GM23248 (cell line): Measurements from ENCODE around the gene NFILZ. TPM values are rescaled to one million over a fixed set of nuclear protein-coding genes. Genes with fewer than 3 reads are reported as not detected.
A peak's percentile ranks its signal among the peaks of the same experiment; 100 is the strongest.
"Not testable (repeated sequence)": the region's sequence is repeated elsewhere in the genome, so short reads cannot be mapped to it uniquely, and the experiment has no call there.

ENCODE experiments used
- DNase-seq: peaks from one replicate; pipeline ENCODE4 v3.0.0-alpha.2; 2015
- H2AFZ ChIP-seq: fragments of 200-600 bp; sonication (generic); 2 replicates; pipeline ENCODE4 v1.6.1; 2016; ENCODE audit warnings: antibody characterized with exemption
- H3F3A ChIP-seq: fragments of 200-600 bp; sonication (generic); 2 replicates; pipeline ENCODE4 v1.6.1; 2016; ENCODE audit warnings: mild to moderate bottlenecking, antibody characterized with exemption, mixed run types; ENCODE audit not compliant: insufficient read depth
- H3K27ac ChIP-seq: fragments of 200-600 bp; sonication (generic); 2 replicates; pipeline ENCODE4 v1.5.1; 2016; ENCODE audit warnings: mild to moderate bottlenecking
- H3K27me3 ChIP-seq: fragments of 200-600 bp; sonication (generic); replicated peaks from 2 replicates; pipeline ENCODE4 v1.6.1; 2016; ENCODE audit warnings: mild to moderate bottlenecking; ENCODE audit not compliant: insufficient read depth
- H3K36me3 ChIP-seq: fragments of 200-600 bp; sonication (generic); 2 replicates; pipeline ENCODE4 v1.6.1; 2016; ENCODE audit warnings: low read depth, mild to moderate bottlenecking
- H3K4me1 ChIP-seq: fragments of 200-600 bp; sonication (generic); 2 replicates; pipeline ENCODE4 v1.6.1; 2016; ENCODE audit warnings: mild to moderate bottlenecking; ENCODE audit not compliant: insufficient read depth
- H3K4me2 ChIP-seq: fragments of 200-600 bp; sonication (generic); one replicate; pipeline ENCODE4 v1.6.1; 2016; ENCODE audit warnings: mild to moderate bottlenecking; ENCODE audit not compliant: unreplicated experiment
- H3K4me3 ChIP-seq: fragments of 200-600 bp; sonication (generic); 2 replicates; pipeline ENCODE4 v1.5.1; 2016; ENCODE audit warnings: mild to moderate bottlenecking
- H3K79me2 ChIP-seq: fragments of 200-600 bp; sonication (generic); 2 replicates; pipeline ENCODE4 v1.6.1; 2016; ENCODE audit warnings: mild to moderate bottlenecking; ENCODE audit not compliant: insufficient read depth
- H3K9ac ChIP-seq: fragments of 200-600 bp; sonication (generic); 2 replicates; pipeline ENCODE4 v1.6.1; 2016; ENCODE audit warnings: mild to moderate bottlenecking
- H3K9me2 ChIP-seq: fragments of 200-600 bp; sonication (generic); 2 replicates; pipeline ENCODE4 v1.6.1; 2016; ENCODE audit warnings: mixed run types, mild to moderate bottlenecking, moderate library complexity; ENCODE audit not compliant: insufficient read depth
- H3K9me3 ChIP-seq: fragments of 200-600 bp; sonication (generic); one replicate; pipeline ENCODE4 v1.6.1; 2017; ENCODE audit warnings: low read depth
- H4K20me1 ChIP-seq: fragments of 200-600 bp; sonication (generic); 2 replicates; pipeline ENCODE4 v1.6.0; 2016; ENCODE audit not compliant: insufficient read depth
- EZH2 ChIP-seq: fragments of 200-600 bp; sonication (generic); IDR thresholded peaks from 2 replicates; pipeline ENCODE4 v1.6.1; 2018; ENCODE audit warnings: antibody characterized with exemption, mild to moderate bottlenecking; ENCODE audit not compliant: insufficient read depth, poor library complexity, severe bottlenecking
- EZH2phosphoT487 ChIP-seq: fragments of 200-600 bp; sonication (generic); IDR thresholded peaks from 2 replicates; pipeline ENCODE4 v1.6.1; 2018; ENCODE audit warnings: antibody characterized with exemption, moderate library complexity, mild to moderate bottlenecking, low read depth; ENCODE audit not compliant: insufficient read depth
- WGBS, 2 experiments: methylation state at CpG; one replicate each; pipeline ENCODE4 v1.1.6; 2015 to 2017; ENCODE audit warnings: low lambda C conversion rate in 2 of 2, low coverage in 1 of 2; ENCODE audit errors: missing lambda C conversion rate in 2 of 2; 5-methylcytosine and 5-hydroxymethylcytosine counted together
- in situ Hi-C: fragments of 300-500 bp; cut with MboI; formaldehyde crosslinking; loops from 2 replicates; pipeline ENCODE4 v1.15.0; 2020
- polyA plus RNA-seq: library from polyadenylated mRNA; unstranded; fragments of >200 nt; fragmentation: Nextera tagmentation; extraction: Ambion mirVana; gene quantifications from 2 replicates; pipeline ENCODE4 v1.2.1, GENCODE V29; 2016
- total RNA-seq: library from RNA; depleted of rRNA; stranded (reverse); fragments of >200 nt; shearing (Covaris generic); gene quantifications from 2 replicates; pipeline ENCODE4 v1.2.3, GENCODE V29; 2014

Gene NFILZ
- total and polyA plus RNA-seq, 2 experiments from 2014 or later: not detected

DNA sequence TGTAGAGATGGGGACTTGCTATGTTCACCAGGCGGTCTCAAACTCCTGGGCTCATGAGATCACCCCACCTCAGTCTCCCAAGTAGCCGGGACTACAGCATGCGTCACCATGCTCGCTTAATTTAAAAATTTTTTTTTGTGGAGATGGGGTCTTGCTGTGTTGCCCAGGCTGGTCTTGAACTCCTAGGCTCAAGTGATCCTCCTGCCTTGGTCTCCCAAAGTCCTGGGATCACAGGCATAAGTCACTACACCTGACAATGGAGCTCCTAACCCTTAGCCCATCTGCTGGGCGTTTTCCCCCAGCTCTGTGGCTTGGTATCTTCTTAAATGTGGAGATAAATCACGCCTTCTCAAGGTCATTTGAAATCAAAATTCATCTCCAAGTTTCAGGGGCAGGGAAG, 13.6 kb upstream of the NFILZ start:
- no peaks in the 10 kb centered on the region for H3K9me3 ChIP-seq
- H2AFZ ChIP-seq: no peak overlapping the region
- DNase-seq: no peak
- no peaks in the 10 kb centered on the region for H3K4me1 ChIP-seq
- peaks cover 9% of the 10 kb centered on the region; the same call in 1 of the 2 replicates for H3F3A ChIP-seq
- H3K9ac ChIP-seq: no peak overlapping the region
- no peaks in the 10 kb centered on the region for H3K9me2 ChIP-seq
- H3K4me2 ChIP-seq: no peak overlapping the region
- TF ChIP-seq EZH2phosphoT487: no peak
- TF ChIP-seq EZH2: no peak
- H3K79me2 ChIP-seq: no peaks in the 10 kb centered on the region
- no peaks in the 10 kb centered on the region for H3K36me3 ChIP-seq
- no peak overlapping the region for H3K27ac ChIP-seq
- H3K4me3 ChIP-seq: no peak overlapping the region
- in situ Hi-C loops: no loop called here
- H4K20me1 ChIP-seq: no peaks in the 10 kb centered on the region
- H3K27me3 ChIP-seq: no peaks in the 10 kb centered on the region
- WGBS, 2 experiments: 60 to 70% methylated on average over 6 of the region's 6 CpGs

DNA sequence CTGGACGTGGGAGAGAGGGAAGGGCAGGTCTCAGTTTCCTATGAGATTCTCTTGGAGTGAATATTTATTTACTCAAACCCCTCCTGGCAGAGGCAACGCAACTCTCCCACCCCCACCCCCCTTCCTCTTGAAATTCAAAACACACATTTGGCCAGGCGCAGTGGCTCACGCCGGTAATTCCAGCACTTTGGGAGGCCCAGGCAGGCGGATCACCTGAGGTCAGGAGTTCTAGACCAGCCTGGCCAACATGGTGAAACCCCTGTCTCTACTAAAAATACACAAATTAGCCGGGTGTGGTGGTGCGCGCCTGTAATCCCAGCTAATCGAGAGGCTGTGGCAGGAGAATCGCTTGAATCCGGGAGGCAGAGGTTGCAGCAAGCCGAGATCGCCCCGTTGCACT, 13.1 kb upstream of the NFILZ start:
- H3K27ac ChIP-seq, H3K36me3 ChIP-seq, H4K20me1 ChIP-seq, H3K27me3 ChIP-seq, H3K4me1 ChIP-seq, H3K9me2 ChIP-seq, H3F3A ChIP-seq, H2AFZ ChIP-seq, H3K4me3 ChIP-seq, H3K9ac ChIP-seq, in situ Hi-C loops, DNase-seq, H3K79me2 ChIP-seq, H3K4me2 ChIP-seq, H3K9me3 ChIP-seq: not testable (repeated sequence)
- 78 to 83% methylated on average over 14 to 15 of the region's 15 CpGs for WGBS, 2 experiments

DNA sequence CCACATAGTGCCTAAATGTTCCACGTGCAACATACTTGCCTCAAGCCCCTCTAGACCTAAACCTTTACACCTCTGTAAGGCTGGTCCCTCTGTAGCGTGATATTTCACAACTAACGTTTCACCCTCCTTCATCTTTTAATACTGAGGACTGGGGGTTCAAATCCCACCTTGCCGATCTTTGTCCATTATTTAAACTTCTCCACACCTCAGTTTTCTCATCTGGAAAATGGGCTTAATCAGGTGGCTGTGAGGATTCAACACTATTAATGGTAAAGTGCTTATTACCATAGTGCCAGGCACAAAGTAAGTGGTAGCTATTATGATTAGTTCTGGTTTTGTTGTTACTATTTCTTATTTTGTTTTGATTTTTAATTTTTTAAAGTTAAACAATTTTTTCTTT, 12.4 kb upstream of the NFILZ start:
- H3K9me3 ChIP-seq: no peaks in the 10 kb centered on the region
- 61 to 67% methylated on average over 4 of the region's 4 CpGs for WGBS, 2 experiments
- H2AFZ ChIP-seq: no peak overlapping the region
- in situ Hi-C loops: no loop called here
- H4K20me1 ChIP-seq: no peaks in the 10 kb centered on the region
- H3K27ac ChIP-seq: no peak overlapping the region
- no peaks in the 10 kb centered on the region for H3K27me3 ChIP-seq
- no peak overlapping the region for H3K4me3 ChIP-seq
- DNase-seq: no peak
- no peaks in the 10 kb centered on the region for H3K4me1 ChIP-seq
- H3F3A ChIP-seq: peaks cover 9% of the 10 kb centered on the region; the same call in 1 of the 2 replicates
- H3K4me2 ChIP-seq: no peak overlapping the region
- no peak for TF ChIP-seq EZH2phosphoT487
- TF ChIP-seq EZH2: no peak
- no peaks in the 10 kb centered on the region for H3K79me2 ChIP-seq
- no peaks in the 10 kb centered on the region for H3K36me3 ChIP-seq
- H3K9ac ChIP-seq: no peak overlapping the region
- no peaks in the 10 kb centered on the region for H3K9me2 ChIP-seq

DNA sequence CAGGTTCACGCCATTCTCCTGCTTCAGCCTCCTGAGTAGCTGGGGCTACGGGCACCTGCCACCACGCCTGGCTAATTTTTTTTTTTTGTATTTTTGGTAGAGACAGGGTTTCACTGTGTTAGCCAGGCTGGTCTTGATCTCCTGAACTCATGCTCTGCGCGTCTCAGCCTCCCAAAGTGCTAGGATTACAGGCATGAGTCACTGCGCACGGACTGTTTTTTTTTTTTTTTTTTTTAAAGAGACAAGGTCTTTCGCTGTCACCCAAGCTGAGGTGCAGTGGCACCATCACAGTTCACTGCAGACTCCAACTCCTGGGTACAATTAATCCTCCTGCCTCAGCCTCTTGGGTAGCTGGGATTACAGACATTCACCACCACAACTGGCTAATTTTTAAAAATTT, 11.7 kb upstream of the NFILZ start:
- H3K9me2 ChIP-seq: no peaks in the 10 kb centered on the region
- no peak for DNase-seq
- in situ Hi-C loops: no loop called here
- no peak overlapping the region for H2AFZ ChIP-seq
- H3K27me3 ChIP-seq: no peaks in the 10 kb centered on the region
- no peak overlapping the region for H3K9ac ChIP-seq
- no peak overlapping the region for H3K27ac ChIP-seq
- no peak overlapping the region for H3K4me3 ChIP-seq
- no peaks in the 10 kb centered on the region for H4K20me1 ChIP-seq
- H3F3A ChIP-seq: peaks cover 9% of the 10 kb centered on the region; the same call in 1 of the 2 replicates
- H3K9me3 ChIP-seq: no peaks in the 10 kb centered on the region
- H3K36me3 ChIP-seq: no peaks in the 10 kb centered on the region
- no peaks in the 10 kb centered on the region for H3K79me2 ChIP-seq
- 61 to 62% methylated on average over 8 of the region's 8 CpGs for WGBS, 2 experiments
- TF ChIP-seq EZH2: no peak
- no peak for TF ChIP-seq EZH2phosphoT487
- no peak overlapping the region for H3K4me2 ChIP-seq
- H3K4me1 ChIP-seq: no peaks in the 10 kb centered on the region

DNA sequence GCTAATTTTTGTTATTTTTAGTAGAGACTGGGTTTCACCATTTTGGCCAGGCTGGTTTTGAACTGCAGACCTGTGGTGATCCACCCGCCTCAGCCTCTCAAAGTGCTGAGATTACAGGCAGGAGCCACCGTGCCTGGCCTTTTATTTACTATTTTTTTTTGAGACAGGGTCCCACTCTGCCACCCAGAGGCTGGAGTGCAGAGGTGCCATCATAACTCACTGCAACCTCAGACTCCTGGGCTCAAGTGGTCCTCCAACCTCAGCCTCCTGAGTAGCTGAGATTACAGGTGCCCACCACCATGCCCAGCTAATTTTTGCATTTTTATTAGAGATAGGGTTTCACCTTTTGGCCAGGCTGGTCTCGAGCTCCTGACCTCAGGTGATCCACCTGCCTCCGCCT, 7.5 kb upstream of the NFILZ start:
- H3K4me3 ChIP-seq, in situ Hi-C loops: not testable (repeated sequence)

More for the DNA sequence above, 7.5 kb upstream of the NFILZ start:
- not testable (repeated sequence) for H3K27me3 ChIP-seq, H3K36me3 ChIP-seq, H4K20me1 ChIP-seq, H3K9me3 ChIP-seq, H3K79me2 ChIP-seq, H3F3A ChIP-seq, H3K9ac ChIP-seq, H3K27ac ChIP-seq, H3K4me1 ChIP-seq, H3K9me2 ChIP-seq, H3K4me2 ChIP-seq, H2AFZ ChIP-seq
- 34 to 36% methylated on average over 4 of the region's 4 CpGs for WGBS, 2 experiments
- DNase-seq: peak; percentile 33
